Measurements from ENCODE around the gene GRPEL2. TPM values are rescaled to one million over a fixed set of nuclear protein-coding genes. Genes with fewer than 3 reads are reported as not detected.

The GRPEL2 gene
- total and polyA plus RNA-seq, 2 experiments from 2014 or later = 20.2 to 62.2 TPM

DNA sequence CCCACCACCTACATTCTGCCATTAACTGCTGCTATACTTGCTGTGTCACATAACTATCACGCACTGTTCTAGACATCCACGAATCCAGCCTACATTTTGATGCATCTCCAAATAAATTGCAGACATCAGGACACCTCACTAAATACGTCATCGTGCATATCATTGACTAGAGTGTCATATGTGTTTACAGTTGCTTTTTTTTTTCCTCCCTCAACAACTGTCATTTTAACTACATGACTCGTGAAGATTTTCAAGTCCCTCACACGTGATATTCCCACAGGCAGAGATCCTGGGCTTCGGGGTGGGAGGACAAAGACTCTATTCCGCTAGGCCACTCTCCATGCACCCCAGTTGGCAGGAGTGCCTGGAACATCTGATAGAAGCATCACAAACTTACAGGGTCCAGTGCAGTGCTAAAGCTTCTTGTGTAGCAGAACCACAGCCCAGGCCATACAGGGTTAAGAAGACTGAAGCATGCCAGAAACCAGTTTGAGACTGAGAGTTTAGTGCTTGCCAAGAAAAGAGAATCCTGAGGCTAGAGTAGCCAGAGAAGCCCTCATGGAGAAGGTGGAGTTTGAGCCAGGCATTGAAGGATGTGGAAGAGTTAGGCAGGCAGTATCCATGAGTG is 13.7 kb downstream of the GRPEL2 start:
- Histone ChIP-seq H3K27me3 (ENCODE audit: insufficient read depth) (no peaks in the 10 kb centered on the region), H2AFZ (no peak overlapping the region), H3K79me2 (replicated peaks; ENCODE audit: insufficient read depth) (peaks cover 15% of the 10 kb centered on the region; the same call in 1 of the 2 replicates), H3K4me1 (ENCODE audit: insufficient read depth) (peaks cover 12% of the 10 kb centered on the region), H3K27ac (ENCODE audit: low read depth) (no peak overlapping the region), H3K4me2 (peak overlapping the region; percentile 92), H3F3A (replicated peaks; ENCODE audit: low read depth) (no peaks in the 10 kb centered on the region), H3K9me2 (ENCODE audit: insufficient read depth) (no peaks in the 10 kb centered on the region), H4K20me1 (replicated peaks; ENCODE audit: insufficient read depth) (no peaks in the 10 kb centered on the region; the same call in 1 of the 2 replicates), H3K4me3 (peak overlapping the region; percentile 90; the same call in 1 of the 2 replicates), H3K36me3 (ENCODE audit: insufficient read depth) (0 out of 2 replicates have a peak, but pooled peaks cover 2% of the 10 kb centered on the region)
- no peak for DNase-seq (ENCODE audit: low spot score)
- H3K4me1 Mint-ChIP-seq = peaks cover 9% of the 10 kb centered on the region
- H3K36me3 Mint-ChIP-seq (ENCODE audit: low read depth) = peaks cover 23% of the 10 kb centered on the region
- H3K27me3 Mint-ChIP-seq (ENCODE audit: insufficient read depth, low read depth, poor library complexity) = peaks cover 4% of the 10 kb centered on the region
- H3K9me3 Mint-ChIP-seq = no peaks in the 10 kb centered on the region
- TF ChIP-seq, protein P1, sequence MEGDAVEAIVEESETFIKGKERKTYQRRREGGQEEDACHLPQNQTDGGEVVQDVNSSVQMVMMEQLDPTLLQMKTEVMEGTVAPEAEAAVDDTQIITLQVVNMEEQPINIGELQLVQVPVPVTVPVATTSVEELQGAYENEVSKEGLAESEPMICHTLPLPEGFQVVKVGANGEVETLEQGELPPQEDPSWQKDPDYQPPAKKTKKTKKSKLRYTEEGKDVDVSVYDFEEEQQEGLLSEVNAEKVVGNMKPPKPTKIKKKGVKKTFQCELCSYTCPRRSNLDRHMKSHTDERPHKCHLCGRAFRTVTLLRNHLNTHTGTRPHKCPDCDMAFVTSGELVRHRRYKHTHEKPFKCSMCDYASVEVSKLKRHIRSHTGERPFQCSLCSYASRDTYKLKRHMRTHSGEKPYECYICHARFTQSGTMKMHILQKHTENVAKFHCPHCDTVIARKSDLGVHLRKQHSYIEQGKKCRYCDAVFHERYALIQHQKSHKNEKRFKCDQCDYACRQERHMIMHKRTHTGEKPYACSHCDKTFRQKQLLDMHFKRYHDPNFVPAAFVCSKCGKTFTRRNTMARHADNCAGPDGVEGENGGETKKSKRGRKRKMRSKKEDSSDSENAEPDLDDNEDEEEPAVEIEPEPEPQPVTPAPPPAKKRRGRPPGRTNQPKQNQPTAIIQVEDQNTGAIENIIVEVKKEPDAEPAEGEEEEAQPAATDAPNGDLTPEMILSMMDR (conservative IDR thresholded peaks at IDR 0.05; ENCODE audit: low read depth in 2 of 2) = no peak
- TF ChIP-seq, protein P2, sequence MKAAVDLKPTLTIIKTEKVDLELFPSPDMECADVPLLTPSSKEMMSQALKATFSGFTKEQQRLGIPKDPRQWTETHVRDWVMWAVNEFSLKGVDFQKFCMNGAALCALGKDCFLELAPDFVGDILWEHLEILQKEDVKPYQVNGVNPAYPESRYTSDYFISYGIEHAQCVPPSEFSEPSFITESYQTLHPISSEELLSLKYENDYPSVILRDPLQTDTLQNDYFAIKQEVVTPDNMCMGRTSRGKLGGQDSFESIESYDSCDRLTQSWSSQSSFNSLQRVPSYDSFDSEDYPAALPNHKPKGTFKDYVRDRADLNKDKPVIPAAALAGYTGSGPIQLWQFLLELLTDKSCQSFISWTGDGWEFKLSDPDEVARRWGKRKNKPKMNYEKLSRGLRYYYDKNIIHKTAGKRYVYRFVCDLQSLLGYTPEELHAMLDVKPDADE (IDR thresholded peaks at IDR 0.05) = no peak
- TF ChIP-seq STAT1 (IDR thresholded peaks at IDR 0.05; ENCODE audit: unreplicated experiment) (no peak), NANOG (IDR thresholded peaks at IDR 0.05; ENCODE audit: borderline replicate concordance) (no peak), ZNF331 (CRISPR knock-in tag; IDR thresholded peaks at IDR 0.05; ENCODE audit: low read depth) (no peak), POLR2AphosphoS5 (IDR thresholded peaks at IDR 0.05; ENCODE audit: low read depth) (no peak), JUNB (IDR thresholded peaks at IDR 0.05; ENCODE audit: unreplicated experiment) (no peak), EZH2 (IDR thresholded peaks at IDR 0.05; ENCODE audit: low read depth, unreplicated experiment) (no peak), ZNF114 (CRISPR knock-in tag; IDR thresholded peaks at IDR 0.05) (no peak)
- TF ChIP-seq, protein P3, sequence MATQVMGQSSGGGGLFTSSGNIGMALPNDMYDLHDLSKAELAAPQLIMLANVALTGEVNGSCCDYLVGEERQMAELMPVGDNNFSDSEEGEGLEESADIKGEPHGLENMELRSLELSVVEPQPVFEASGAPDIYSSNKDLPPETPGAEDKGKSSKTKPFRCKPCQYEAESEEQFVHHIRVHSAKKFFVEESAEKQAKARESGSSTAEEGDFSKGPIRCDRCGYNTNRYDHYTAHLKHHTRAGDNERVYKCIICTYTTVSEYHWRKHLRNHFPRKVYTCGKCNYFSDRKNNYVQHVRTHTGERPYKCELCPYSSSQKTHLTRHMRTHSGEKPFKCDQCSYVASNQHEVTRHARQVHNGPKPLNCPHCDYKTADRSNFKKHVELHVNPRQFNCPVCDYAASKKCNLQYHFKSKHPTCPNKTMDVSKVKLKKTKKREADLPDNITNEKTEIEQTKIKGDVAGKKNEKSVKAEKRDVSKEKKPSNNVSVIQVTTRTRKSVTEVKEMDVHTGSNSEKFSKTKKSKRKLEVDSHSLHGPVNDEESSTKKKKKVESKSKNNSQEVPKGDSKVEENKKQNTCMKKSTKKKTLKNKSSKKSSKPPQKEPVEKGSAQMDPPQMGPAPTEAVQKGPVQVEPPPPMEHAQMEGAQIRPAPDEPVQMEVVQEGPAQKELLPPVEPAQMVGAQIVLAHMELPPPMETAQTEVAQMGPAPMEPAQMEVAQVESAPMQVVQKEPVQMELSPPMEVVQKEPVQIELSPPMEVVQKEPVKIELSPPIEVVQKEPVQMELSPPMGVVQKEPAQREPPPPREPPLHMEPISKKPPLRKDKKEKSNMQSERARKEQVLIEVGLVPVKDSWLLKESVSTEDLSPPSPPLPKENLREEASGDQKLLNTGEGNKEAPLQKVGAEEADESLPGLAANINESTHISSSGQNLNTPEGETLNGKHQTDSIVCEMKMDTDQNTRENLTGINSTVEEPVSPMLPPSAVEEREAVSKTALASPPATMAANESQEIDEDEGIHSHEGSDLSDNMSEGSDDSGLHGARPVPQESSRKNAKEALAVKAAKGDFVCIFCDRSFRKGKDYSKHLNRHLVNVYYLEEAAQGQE (IDR thresholded peaks at IDR 0.05; ENCODE audit: unreplicated experiment) = no peak
- TF ChIP-seq, protein P4, sequence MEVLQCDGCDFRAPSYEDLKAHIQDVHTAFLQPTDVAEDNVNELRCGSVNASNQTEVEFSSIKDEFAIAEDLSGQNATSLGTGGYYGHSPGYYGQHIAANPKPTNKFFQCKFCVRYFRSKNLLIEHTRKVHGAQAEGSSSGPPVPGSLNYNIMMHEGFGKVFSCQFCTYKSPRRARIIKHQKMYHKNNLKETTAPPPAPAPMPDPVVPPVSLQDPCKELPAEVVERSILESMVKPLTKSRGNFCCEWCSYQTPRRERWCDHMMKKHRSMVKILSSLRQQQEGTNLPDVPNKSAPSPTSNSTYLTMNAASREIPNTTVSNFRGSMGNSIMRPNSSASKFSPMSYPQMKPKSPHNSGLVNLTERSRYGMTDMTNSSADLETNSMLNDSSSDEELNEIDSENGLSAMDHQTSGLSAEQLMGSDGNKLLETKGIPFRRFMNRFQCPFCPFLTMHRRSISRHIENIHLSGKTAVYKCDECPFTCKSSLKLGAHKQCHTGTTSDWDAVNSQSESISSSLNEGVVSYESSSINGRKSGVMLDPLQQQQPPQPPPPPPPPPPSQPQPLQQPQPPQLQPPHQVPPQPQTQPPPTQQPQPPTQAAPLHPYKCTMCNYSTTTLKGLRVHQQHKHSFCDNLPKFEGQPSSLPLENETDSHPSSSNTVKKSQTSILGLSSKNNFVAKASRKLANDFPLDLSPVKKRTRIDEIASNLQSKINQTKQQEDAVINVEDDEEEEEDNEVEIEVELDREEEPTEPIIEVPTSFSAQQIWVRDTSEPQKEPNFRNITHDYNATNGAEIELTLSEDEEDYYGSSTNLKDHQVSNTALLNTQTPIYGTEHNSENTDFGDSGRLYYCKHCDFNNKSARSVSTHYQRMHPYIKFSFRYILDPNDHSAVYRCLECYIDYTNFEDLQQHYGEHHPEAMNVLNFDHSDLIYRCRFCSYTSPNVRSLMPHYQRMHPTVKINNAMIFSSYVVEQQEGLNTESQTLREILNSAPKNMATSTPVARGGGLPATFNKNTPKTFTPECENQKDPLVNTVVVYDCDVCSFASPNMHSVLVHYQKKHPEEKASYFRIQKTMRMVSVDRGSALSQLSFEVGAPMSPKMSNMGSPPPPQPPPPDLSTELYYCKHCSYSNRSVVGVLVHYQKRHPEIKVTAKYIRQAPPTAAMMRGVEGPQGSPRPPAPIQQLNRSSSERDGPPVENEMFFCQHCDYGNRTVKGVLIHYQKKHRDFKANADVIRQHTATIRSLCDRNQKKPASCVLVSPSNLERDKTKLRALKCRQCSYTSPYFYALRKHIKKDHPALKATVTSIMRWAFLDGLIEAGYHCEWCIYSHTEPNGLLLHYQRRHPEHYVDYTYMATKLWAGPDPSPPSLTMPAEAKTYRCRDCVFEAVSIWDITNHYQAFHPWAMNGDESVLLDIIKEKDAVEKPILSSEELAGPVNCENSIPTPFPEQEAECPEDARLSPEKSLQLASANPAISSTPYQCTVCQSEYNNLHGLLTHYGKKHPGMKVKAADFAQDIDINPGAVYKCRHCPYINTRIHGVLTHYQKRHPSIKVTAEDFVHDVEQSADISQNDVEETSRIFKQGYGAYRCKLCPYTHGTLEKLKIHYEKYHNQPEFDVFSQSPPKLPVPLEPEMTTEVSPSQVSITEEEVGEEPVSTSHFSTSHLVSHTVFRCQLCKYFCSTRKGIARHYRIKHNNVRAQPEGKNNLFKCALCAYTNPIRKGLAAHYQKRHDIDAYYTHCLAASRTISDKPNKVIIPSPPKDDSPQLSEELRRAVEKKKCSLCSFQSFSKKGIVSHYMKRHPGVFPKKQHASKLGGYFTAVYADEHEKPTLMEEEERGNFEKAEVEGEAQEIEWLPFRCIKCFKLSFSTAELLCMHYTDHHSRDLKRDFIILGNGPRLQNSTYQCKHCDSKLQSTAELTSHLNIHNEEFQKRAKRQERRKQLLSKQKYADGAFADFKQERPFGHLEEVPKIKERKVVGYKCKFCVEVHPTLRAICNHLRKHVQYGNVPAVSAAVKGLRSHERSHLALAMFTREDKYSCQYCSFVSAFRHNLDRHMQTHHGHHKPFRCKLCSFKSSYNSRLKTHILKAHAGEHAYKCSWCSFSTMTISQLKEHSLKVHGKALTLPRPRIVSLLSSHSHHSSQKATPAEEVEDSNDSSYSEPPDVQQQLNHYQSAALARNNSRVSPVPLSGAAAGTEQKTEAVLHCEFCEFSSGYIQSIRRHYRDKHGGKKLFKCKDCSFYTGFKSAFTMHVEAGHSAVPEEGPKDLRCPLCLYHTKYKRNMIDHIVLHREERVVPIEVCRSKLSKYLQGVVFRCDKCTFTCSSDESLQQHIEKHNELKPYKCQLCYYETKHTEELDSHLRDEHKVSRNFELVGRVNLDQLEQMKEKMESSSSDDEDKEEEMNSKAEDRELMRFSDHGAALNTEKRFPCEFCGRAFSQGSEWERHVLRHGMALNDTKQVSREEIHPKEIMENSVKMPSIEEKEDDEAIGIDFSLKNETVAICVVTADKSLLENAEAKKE (CRISPR knock-in tag; IDR thresholded peaks at IDR 0.05) = no peak
- H3K4me3 Mint-ChIP-seq = peak overlapping the region; percentile 96
- ATAC-seq = no peak
- no peak overlapping the region for H3K27ac Mint-ChIP-seq
